HG03097 (cell line): ENCODE measurements around the gene NGEF.

Experiments used
- ATAC-seq: cut with Tn5 transposase; IDR thresholded peaks from one replicate; pipeline ENCODE4 v1.9.1; 2021; ENCODE audit not compliant: unreplicated experiment, low FRiP score

Gene NGEF

GRCh38 chr2:232973796-232974195 is 39.3 kb downstream of the NGEF start:
- no peak for ATAC-seq

- ATAC-seq = no peak
Measured at GRCh38 chr2:232973011-232973735, 39.9 kb downstream of the NGEF start.

GRCh38 chr2:232971744-232972143 is 41.3 kb downstream of the NGEF start:
- ATAC-seq = no peak

- no peak for ATAC-seq
Measured at GRCh38 chr2:232970051-232970450, 43.0 kb downstream of the NGEF start.

- ATAC-seq = no peak
Measured at GRCh38 chr2:232967474-232967873, 45.6 kb downstream of the NGEF start.

- no peak for ATAC-seq
Measured at GRCh38 chr2:232966122-232966521, 46.9 kb downstream of the NGEF start.

GRCh38 chr2:232963913-232964312 is 49.1 kb downstream of the NGEF start:
- ATAC-seq = no peak

- no peak for ATAC-seq
Measured at GRCh38 chr2:232960862-232961261, 52.2 kb downstream of the NGEF start.

GRCh38 chr2:232959139-232959538 is 53.9 kb downstream of the NGEF start:
- ATAC-seq = no peak

GRCh38 chr2:232957657-232958090 is 55.4 kb downstream of the NGEF start:
- no peak for ATAC-seq

- ATAC-seq = no peak
Measured at GRCh38 chr2:232955856-232956255, 57.2 kb downstream of the NGEF start.

GRCh38 chr2:232954691-232955090 is 58.4 kb downstream of the NGEF start:
- ATAC-seq = no peak

- no peak for ATAC-seq
Measured at GRCh38 chr2:232951891-232952290, 61.2 kb downstream of the NGEF start.

- no peak for ATAC-seq
Measured at GRCh38 chr2:232951181-232951580, 61.9 kb downstream of the NGEF start.

GRCh38 chr2:232950751-232951150 is 62.3 kb downstream of the NGEF start:
- ATAC-seq = no peak

GRCh38 chr2:232949016-232949415 is 64.0 kb downstream of the NGEF start:
- ATAC-seq = no peak

- ATAC-seq = no peak
Measured at GRCh38 chr2:232942831-232943230, 70.2 kb downstream of the NGEF start.

- no peak for ATAC-seq
Measured at GRCh38 chr2:232941912-232942594, 71.0 kb downstream of the NGEF start.

GRCh38 chr2:232941400-232941799 is 71.7 kb downstream of the NGEF start:
- ATAC-seq = no peak

GRCh38 chr2:232940724-232941123 is 72.3 kb downstream of the NGEF start:
- ATAC-seq = no peak

- ATAC-seq = no peak
Measured at GRCh38 chr2:232937278-232937906, 75.7 kb downstream of the NGEF start.

- no peak for ATAC-seq
Measured at GRCh38 chr2:232931636-232932035, 81.4 kb downstream of the NGEF start.
